ENCODE results near the gene NACC2.

- TF ChIP-seq CTCF (optimal IDR thresholded peaks at IDR 0.05 in 1 of 3, IDR thresholded peaks at IDR 0.05 in 1 of 3, conservative IDR thresholded peaks at IDR 0.05 in 1 of 3; ENCODE audit: extremely low read depth in 1 of 3, insufficient read depth in 2 of 3, low read length in 3 of 3) (no peak), EZH2 (IDR thresholded peaks at IDR 0.05; ENCODE audit: low read length) (no peak)
Observed at GRCh38 chr9:136055715-136056545, 39.2 kb downstream of the NACC2 start.
